Activated T-cell treated with anti-CD3 and anti-CD28 coated beads, Interleukin-2, amount 50 U/mL, for 72 hours (primary cell): Measurements from ENCODE around the gene HOXB6. TPM values are rescaled to one million over a fixed set of nuclear protein-coding genes. Genes with fewer than 3 reads are reported as not detected.
A peak's percentile ranks its signal among the peaks of the same experiment; 100 is the strongest.

Experiments
- ATAC-seq, 2 donors: fragments of 150-1000 bp; cut with Tn5 transposase; replicated peaks in 1 of 2; 2 replicates each; pipeline ENCODE4 v1.10.0; 2021; ENCODE audit warnings: moderate library complexity in 2 of 2, mild to moderate bottlenecking in 1 of 2
- DNase-seq, 2 donors: peaks; one replicate each; pipeline ENCODE4 v3.0.0; 2021 to 2022; ENCODE audit warnings: mixed read lengths in 1 of 2
- H3K27ac Mint-ChIP-seq: one replicate; pipeline ENCODE4 v1.8.0; 2022; ENCODE audit warnings: mild to moderate bottlenecking, moderate library complexity, mixed read lengths
- H3K27me3 Mint-ChIP-seq: one replicate; pipeline ENCODE4 v1.8.0; 2022; ENCODE audit warnings: low read depth, mixed read lengths
- H3K36me3 Mint-ChIP-seq, 2 donors: one replicate each; pipeline ENCODE4 v1.8.0; 2022; ENCODE audit warnings: mixed read lengths in 2 of 2, mild to moderate bottlenecking in 1 of 2; ENCODE audit not compliant: insufficient read depth in 2 of 2
- H3K4me1 Mint-ChIP-seq: one replicate; pipeline ENCODE4 v1.8.0; 2022; ENCODE audit warnings: low read depth, mixed read lengths
- H3K4me3 Mint-ChIP-seq, 2 donors: one replicate each; pipeline ENCODE4 v1.8.0; 2022; ENCODE audit warnings: mild to moderate bottlenecking in 2 of 2, mixed read lengths in 2 of 2, moderate library complexity in 2 of 2
- H3K9me3 Mint-ChIP-seq, 2 donors: one replicate each; pipeline ENCODE4 v1.8.0; 2022; ENCODE audit warnings: mixed read lengths in 2 of 2
- total RNA-seq, 2 donors: library from RNA; stranded (reverse); gene quantifications; one replicate each; pipeline ENCODE4 v1.2.3, GENCODE V29; 2022

HOXB6 gene
- under 1 TPM; 0.24 to 0.51 TPM for total RNA-seq

DNA sequence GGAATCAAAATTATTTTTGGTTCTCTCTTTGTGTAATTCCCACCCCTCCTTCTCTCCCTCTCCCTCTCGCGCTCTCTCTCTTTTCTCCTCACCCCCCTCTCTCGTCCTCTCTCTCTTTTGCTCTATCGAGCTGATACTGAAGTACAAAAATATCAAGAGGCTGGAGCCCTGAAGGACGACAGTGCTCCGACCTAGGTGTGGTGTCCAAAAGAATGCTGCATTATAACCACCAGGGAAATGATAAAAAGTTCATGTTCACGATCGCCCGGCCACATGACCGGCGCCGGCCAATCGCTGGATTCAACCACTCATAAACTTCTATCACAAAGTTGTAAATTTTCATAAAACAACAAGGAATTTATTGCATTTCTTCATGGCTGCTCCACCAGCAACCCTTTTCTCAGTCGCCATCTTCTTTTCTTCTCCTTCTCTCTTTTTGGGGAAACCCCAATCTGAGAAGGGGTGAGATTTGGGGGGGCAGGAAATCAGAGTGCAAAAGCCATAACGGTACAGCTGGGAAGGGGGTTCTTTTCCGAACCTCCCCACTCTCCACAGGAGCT is at the start of gene HOXB6:
Gene HOXB6 (minus strand): TSS at position 217 of the 560 bp plus-strand sequence. CDS start 6,836 bp downstream, outside the sequence.
- no peak for DNase-seq
- Mint-ChIP-seq H3K27me3 (peaks cover 96% of the 10 kb centered on the region), H3K4me3 (peak within 1 kb of the TSS; percentile 66 to 67), H3K4me1 (peaks cover 13% of the 10 kb centered on the region), H3K36me3 (no peaks in the 10 kb centered on the region), H3K9me3 (no peaks in the 10 kb centered on the region), H3K27ac (no peak within 1 kb of the TSS)
- ATAC-seq: no peak

DNA sequence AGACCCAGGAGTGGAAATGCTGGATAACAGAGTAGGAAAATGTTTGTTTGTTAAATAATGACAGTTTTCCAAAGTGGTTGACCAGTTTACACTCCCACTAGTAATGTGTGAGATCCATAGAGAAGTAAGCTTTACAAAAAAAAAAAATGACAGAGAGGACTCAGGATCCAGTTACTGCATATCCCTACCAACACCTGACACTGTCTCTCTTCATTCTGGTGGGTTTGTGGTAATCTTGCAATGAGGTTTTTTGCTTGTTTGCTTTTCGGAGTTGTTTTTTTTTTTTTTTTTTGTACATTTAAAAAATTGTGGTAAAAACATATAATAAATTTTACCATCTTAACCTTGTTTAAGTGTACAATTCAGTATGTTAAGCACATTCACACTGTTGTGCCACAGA is 45.0 kb upstream of the HOXB6 start:
- Mint-ChIP-seq H3K36me3 (peaks cover 0 to 4% of the 10 kb centered on the region in 2 donors), H3K9me3 (no peaks in the 10 kb centered on the region), H3K27ac (no peak overlapping the region), H3K27me3 (peaks cover 48% of the 10 kb centered on the region), H3K4me3 (no peak overlapping the region), H3K4me1 (peaks cover 22% of the 10 kb centered on the region)
- DNase-seq: no peak
- ATAC-seq: no peak

DNA sequence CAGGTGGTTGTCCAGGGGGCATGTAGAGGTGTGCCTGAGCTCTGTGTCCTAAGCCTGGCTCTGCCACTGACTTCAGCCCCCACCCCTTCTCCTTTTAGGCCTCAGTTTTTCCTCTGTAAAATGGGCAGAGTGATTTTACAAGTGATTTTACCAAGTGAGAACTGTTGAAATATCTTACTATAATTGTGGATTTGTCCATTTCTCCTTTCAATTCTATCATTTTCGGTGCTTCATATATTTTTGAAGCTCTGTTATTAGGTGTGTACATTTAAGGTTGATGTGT is 43.1 kb upstream of the HOXB6 start:
- peaks cover 22% of the 10 kb centered on the region for H3K4me1 Mint-ChIP-seq
- H3K4me3 Mint-ChIP-seq: peak overlapping the region; percentile 76 to 79
- H3K27ac Mint-ChIP-seq: no peak overlapping the region
- peaks cover 0 to 4% of the 10 kb centered on the region in 2 donors for H3K36me3 Mint-ChIP-seq
- no peak for ATAC-seq
- DNase-seq: no peak
- H3K9me3 Mint-ChIP-seq: no peaks in the 10 kb centered on the region
- H3K27me3 Mint-ChIP-seq: peaks cover 66% of the 10 kb centered on the region

DNA sequence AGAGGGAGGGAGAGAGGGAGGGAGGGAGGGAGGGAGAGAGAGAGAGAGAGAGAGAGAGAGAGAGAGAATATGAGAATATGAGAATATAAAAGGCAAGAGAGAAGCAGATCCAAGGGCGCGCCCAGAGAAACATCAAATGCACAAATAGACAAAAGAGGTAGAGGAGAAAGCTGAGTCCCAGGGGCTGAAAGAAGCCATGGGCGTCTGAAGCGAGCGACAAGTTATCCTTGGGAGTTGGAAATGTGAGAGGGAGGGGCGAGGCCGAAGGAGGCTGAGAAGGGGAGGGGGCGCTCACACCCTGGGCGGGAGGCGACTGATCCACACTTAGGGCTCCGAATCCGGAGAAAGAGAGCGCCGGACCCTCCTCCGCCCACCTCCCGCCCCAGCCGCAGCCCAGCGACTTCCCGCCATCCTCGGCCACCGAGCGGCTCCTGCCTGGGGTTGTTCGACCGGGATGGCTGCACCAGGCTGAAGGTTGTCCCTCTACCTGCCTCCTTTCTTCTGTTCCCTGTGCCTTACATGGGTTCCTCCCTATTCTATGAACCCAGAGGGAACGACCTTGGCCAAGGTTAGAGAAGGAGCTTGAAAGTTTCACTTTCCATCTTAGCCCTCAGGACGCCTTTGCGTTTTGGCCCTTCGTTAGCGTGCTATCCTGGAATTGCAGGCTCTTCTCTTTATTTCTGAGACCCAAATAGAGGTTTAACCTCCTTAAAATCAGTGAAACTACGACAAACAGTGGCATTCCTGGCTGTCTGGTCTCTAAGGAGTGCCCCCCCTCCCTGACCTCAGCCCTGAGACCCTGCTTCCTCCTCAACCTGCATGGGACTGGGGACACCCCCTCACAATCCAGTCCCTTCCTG is 42.5 kb upstream of the HOXB6 start:
- H3K4me1 Mint-ChIP-seq: peaks cover 25% of the 10 kb centered on the region
- H3K27ac Mint-ChIP-seq: peak overlapping the region; percentile 1
- ATAC-seq (peak; percentile 27 to 32), DNase-seq (no peak)
- no peaks in the 10 kb centered on the region for H3K9me3 Mint-ChIP-seq
- peaks cover 0 to 4% of the 10 kb centered on the region in 2 donors for H3K36me3 Mint-ChIP-seq
- peaks cover 69% of the 10 kb centered on the region for H3K27me3 Mint-ChIP-seq
- H3K4me3 Mint-ChIP-seq: peak overlapping the region; percentile 76 to 79

DNA sequence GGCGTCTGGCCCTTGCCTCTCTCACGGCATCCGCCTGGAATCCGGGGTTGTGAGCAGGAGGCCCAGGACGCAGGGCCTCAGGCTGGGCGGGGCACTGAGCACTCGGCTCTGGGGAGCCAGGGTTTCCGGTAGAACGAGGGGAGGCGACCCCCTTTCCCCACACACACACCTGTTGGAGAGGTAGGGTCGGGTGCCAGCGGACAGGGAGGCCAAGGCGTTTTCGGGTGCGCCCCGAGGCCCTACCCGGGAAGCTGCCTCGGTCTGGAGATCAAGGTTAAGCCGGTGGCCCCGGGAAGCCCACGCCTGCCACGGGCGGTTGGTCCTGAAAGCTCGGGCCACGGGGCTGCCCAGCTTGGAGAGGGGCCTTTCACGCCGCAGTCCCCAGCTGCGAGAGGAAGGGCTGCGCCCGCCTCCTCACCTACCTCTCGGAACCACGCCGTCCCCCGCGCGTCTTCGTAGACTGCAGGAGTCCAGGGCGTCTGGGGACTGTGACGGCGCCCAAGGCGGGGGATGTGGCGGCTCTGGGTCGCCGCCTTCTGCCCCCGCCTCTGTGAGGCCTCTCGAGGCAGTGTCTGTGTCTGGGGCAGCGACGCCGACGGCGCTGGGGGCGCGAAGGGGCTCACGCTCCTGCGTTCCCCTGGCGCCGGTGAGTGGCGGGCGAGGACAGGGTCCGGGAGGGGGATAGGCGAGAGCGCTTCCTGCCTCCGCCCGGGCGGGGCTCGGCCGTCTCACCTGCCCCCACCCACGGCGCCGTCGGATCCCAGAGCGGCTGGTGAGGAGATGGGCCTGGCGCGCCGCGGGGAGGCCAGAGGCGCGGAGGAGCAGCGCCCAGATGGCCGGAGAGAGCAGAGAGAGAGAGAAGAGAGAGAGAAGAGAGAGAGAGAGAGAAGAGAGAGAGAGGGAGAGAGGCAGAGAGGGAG is 41.7 kb upstream of the HOXB6 start:
- peaks cover 34% of the 10 kb centered on the region for H3K4me1 Mint-ChIP-seq
- DNase-seq: peak; percentile 33 to 41
- peaks cover 0 to 4% of the 10 kb centered on the region in 2 donors for H3K36me3 Mint-ChIP-seq
- no peaks in the 10 kb centered on the region for H3K9me3 Mint-ChIP-seq
- ATAC-seq: peak; percentile 71 to 75
- H3K27me3 Mint-ChIP-seq: peaks cover 75% of the 10 kb centered on the region
- peak overlapping the region; percentile 73 to 79 for H3K4me3 Mint-ChIP-seq
- H3K27ac Mint-ChIP-seq: no peak overlapping the region

DNA sequence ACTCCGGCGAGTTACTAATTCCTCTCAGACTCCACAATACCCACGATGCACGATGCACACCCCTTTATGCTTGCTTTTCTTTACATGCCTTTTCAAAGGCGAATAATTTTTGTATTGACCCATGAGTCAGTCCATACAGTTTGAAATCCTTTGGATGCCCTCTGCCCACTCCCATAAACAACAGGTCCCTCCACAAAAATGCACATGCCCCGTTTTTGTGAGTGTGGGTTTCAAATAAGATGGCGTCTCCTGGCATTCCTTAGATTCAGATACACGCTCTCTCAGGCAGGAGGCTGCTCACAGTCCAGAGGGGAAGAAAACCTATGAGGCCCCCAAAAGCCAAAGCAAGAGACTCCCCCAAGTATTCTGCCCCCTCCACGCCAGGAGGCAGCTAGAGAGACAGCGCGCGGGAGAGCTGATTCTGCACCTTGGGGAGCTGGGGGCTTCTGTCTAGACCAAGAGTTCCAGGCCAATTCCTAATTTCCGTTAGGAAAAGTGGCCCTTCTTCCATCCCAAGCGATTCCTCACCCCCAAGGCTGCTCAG is 40.9 kb upstream of the HOXB6 start:
- peaks cover 0 to 4% of the 10 kb centered on the region in 2 donors for H3K36me3 Mint-ChIP-seq
- no peaks in the 10 kb centered on the region for H3K9me3 Mint-ChIP-seq
- H3K27ac Mint-ChIP-seq: no peak overlapping the region
- H3K27me3 Mint-ChIP-seq: peaks cover 82% of the 10 kb centered on the region
- no peak for DNase-seq
- peaks cover 37% of the 10 kb centered on the region for H3K4me1 Mint-ChIP-seq
- no peak for ATAC-seq
- peak overlapping the region; percentile 73 to 79 for H3K4me3 Mint-ChIP-seq

DNA sequence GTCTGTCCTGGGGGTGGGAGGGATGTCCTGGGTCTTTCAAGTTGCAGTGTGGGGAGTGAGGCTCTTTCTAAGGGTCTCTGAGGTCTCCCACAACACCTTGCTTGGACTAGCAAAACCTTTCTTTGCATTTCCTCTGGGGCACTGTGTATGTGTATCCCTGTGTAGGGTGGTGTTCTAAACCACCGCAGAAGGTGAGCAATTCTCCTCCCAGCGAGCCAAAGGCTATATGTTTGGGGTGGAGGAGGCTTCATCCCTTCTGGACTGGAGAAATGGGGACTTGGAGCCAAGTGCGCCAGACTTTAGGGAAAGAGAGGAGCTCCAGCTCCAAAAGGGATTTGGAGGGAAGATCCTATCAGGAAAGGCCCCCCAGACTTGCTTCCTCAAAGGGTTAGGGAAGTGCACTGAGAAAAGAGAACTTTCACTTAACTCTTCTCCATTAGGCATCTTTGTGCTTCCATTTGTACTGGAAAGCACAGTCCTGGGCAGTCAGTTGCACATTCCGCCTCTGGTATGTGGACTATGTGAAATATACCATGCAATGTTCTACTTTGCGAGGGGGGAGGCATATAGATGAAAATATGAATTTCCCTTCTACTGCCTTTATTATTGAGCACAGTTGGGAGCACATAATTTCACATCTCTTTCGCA is 40.2 kb upstream of the HOXB6 start:
- no peak for ATAC-seq
- Mint-ChIP-seq H3K27me3 (peaks cover 87% of the 10 kb centered on the region), H3K4me3 (no peak overlapping the region), H3K27ac (no peak overlapping the region), H3K4me1 (peaks cover 37% of the 10 kb centered on the region), H3K36me3 (peaks cover 0 to 4% of the 10 kb centered on the region in 2 donors), H3K9me3 (no peaks in the 10 kb centered on the region)
- DNase-seq: no peak

DNA sequence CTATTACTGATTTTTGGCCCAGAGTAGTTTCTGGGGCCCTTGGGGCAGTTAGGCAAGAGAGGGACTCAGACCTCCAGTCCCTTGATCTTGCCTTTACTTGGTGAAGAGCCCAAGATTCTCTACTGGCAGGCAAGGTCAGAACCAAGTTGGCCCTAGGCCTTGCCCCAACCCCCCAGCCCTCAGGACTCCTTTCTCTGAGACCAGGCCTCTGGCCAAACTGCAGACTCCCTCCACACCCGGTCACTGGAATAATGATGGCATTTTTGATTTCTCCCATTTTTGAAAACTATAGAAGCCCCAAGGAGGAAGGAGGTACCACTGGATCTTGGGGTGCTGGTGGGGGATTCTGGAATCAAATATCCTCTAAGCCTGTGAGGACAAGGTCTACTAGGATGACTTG is 39.4 kb upstream of the HOXB6 start:
- peaks cover 0 to 4% of the 10 kb centered on the region in 2 donors for H3K36me3 Mint-ChIP-seq
- H3K4me1 Mint-ChIP-seq: peaks cover 37% of the 10 kb centered on the region
- H3K9me3 Mint-ChIP-seq: no peaks in the 10 kb centered on the region
- DNase-seq (no peak), ATAC-seq (no peak)
- peaks cover 91% of the 10 kb centered on the region for H3K27me3 Mint-ChIP-seq
- H3K4me3 Mint-ChIP-seq: no peak overlapping the region
- no peak overlapping the region for H3K27ac Mint-ChIP-seq

DNA sequence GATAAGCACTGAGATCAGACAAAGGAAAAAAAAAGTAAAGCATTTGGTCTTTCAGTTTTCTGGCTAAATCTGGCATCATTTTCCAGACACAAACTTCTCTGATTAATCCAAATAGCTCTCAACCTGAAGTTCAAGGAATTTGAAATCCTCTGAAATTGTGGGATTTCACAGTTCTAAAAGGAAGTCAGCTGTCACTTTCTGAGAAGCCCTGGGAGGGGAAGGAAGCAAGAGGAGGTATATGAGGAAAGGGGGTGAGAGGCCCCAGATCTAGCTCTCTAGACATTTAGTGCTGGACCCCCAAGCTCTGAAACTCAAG is 38.9 kb upstream of the HOXB6 start:
- Mint-ChIP-seq H3K4me3 (no peak overlapping the region), H3K36me3 (peaks cover 0 to 4% of the 10 kb centered on the region in 2 donors), H3K27me3 (peaks cover 93% of the 10 kb centered on the region), H3K27ac (no peak overlapping the region), H3K4me1 (peaks cover 37% of the 10 kb centered on the region), H3K9me3 (no peaks in the 10 kb centered on the region)
- ATAC-seq (no peak), DNase-seq (no peak)

DNA sequence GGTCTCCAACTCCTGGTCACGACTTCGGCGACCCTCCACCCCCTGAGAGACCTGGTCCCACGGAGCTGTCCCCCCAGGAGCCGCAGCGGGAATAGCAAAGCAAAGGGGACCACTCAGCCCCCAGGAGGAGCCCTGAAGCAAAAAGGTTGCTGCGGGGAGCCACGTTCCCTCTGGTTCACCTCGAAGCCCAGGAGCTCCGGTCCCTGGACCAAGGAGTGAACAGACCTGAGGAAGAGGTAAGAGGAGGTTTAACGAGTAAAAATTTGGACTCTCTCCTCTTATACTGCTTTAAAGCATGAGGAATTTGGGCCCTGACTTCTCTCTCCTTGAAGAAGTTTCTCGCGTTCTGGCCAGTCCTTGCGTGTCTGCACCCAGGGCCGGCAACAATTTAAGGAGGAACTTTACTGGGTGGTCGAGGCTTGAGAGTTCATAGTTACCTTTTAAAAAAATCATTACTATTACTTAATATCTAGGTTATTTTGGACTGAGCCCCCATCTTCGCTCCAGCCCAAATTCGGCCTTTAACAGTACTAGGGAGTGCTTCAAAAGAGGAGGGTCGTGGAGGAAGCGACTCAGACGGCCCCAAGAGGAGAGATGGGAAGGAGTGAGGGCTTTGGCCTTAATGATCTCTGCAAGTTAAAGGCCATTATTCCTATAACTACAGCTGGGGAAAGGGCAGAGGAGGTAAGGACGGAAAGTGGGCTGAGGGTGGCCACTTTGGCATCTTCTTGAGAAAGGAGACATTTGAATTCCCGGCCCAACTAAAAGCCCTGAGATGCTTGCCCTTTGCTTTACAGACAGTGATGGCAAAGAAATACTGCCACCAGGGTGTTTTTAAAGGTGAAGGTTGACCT is 38.3 kb upstream of the HOXB6 start:
- H3K36me3 Mint-ChIP-seq: peaks cover 0 to 4% of the 10 kb centered on the region in 2 donors

DNA sequence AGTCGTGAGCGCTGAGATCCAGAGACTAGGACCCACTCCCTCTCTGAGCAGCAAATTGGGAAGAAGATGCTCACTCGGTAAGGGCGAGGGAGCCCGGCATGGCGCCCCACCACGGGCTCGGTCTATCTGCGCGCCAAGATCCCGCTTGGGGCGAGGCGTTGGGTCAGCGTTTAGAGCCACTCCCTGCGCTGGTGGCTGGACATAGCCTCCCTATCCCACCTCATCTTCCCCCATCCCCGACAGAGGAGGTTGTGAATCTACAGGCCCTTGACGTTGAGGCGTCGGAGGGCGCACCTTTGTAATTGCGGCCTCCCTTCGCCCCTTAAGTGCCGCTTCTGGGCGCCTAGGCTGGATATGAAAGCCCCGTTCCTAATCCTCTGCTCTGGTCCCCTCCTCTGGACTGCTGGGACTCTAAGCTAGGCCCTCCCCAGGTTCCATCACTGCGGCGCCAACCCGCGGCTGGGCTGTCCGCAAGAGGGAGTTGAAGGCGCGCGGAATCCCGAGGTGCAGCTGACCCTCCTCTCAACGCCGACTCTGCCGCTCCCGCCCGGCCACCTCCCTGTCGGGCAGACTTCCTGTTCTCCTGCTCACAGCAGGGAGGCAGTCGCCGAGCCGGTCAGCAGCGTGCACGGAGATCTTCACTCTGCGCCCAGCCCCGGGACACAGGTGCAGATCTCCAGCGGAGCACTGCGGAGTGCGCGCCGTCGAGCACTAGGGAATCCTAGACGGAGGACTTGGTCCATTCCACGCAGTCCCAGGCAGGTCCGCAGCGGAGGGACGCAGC is 37.5 kb upstream of the HOXB6 start:
- H3K36me3 Mint-ChIP-seq: peaks cover 0 to 2% of the 10 kb centered on the region in 2 donors
- ATAC-seq: no peak
- no peaks in the 10 kb centered on the region for H3K9me3 Mint-ChIP-seq
- H3K27ac Mint-ChIP-seq: no peak overlapping the region
- DNase-seq: no peak
- peak overlapping the region; percentile 7 to 54 for H3K4me3 Mint-ChIP-seq
- H3K4me1 Mint-ChIP-seq: peaks cover 30% of the 10 kb centered on the region
- peaks cover 94% of the 10 kb centered on the region for H3K27me3 Mint-ChIP-seq

More for the DNA sequence above, 38.3 kb upstream of the HOXB6 start:
- Mint-ChIP-seq H3K4me1 (peaks cover 37% of the 10 kb centered on the region), H3K4me3 (no peak overlapping the region), H3K27me3 (peaks cover 93% of the 10 kb centered on the region), H3K9me3 (no peaks in the 10 kb centered on the region), H3K27ac (no peak overlapping the region)
- no peak for ATAC-seq
- no peak for DNase-seq
